ENCODE results near the gene RGS9.

Gene RGS9

GRCh38 chr17:65222214-65222738 lies 85.1 kb downstream of the RGS9 start:
- DNase-seq: no peak

- DNase-seq: no peak
Measured at GRCh38 chr17:65225061-65225460, 87.9 kb downstream of the RGS9 start.

- DNase-seq: no peak
Measured at GRCh38 chr17:65226227-65226626, 89.1 kb downstream of the RGS9 start.

- no peak for DNase-seq
Measured at GRCh38 chr17:65227637-65228036, 90.5 kb downstream of the RGS9 start.

GRCh38 chr17:65228287-65228686 lies 91.1 kb downstream of the RGS9 start:
- no peak for DNase-seq

GRCh38 chr17:65228734-65229620 lies 91.8 kb downstream of the RGS9 start:
- DNase-seq: no peak

- no peak for DNase-seq
Measured at GRCh38 chr17:65229621-65229995, 92.4 kb downstream of the RGS9 start.

- no peak for DNase-seq
Measured at GRCh38 chr17:65230040-65230439, 92.9 kb downstream of the RGS9 start.

- DNase-seq: no peak
Measured at GRCh38 chr17:65231086-65231485, 93.9 kb downstream of the RGS9 start.

GRCh38 chr17:65231662-65232335 lies 94.6 kb downstream of the RGS9 start:
- DNase-seq: peak; percentile 80

- no peak for DNase-seq
Measured at GRCh38 chr17:65235284-65235683, 98.1 kb downstream of the RGS9 start.

GRCh38 chr17:65236321-65236720 lies 99.2 kb downstream of the RGS9 start:
- DNase-seq: no peak

- DNase-seq: no peak
Measured at GRCh38 chr17:65243838-65244625, 106.9 kb downstream of the RGS9 start.

- no peak for DNase-seq
Measured at GRCh38 chr17:65246252-65246651, 109.1 kb downstream of the RGS9 start.

GRCh38 chr17:65249774-65250173 lies 112.6 kb downstream of the RGS9 start:
- DNase-seq: no peak

GRCh38 chr17:65254166-65254565 lies 117.0 kb downstream of the RGS9 start:
- no peak for DNase-seq

GRCh38 chr17:65259281-65259680 lies 122.1 kb downstream of the RGS9 start:
- no peak for DNase-seq

- DNase-seq: no peak
Measured at GRCh38 chr17:65259696-65260485, 122.7 kb downstream of the RGS9 start.

- DNase-seq: no peak
Measured at GRCh38 chr17:65260626-65261025, 123.5 kb downstream of the RGS9 start.

GRCh38 chr17:65261152-65261551 lies 124.0 kb downstream of the RGS9 start:
- no peak for DNase-seq

- no peak for DNase-seq
Measured at GRCh38 chr17:65261682-65262636, 124.8 kb downstream of the RGS9 start.
